ENCODE data around the gene MACROD2. TPM values are rescaled to one million over a fixed set of nuclear protein-coding genes. Genes with fewer than 3 reads are reported as not detected.

MACROD2 gene
- total RNA-seq, 1 experiment from 2014 or later, result 1.6 TPM

DNA sequence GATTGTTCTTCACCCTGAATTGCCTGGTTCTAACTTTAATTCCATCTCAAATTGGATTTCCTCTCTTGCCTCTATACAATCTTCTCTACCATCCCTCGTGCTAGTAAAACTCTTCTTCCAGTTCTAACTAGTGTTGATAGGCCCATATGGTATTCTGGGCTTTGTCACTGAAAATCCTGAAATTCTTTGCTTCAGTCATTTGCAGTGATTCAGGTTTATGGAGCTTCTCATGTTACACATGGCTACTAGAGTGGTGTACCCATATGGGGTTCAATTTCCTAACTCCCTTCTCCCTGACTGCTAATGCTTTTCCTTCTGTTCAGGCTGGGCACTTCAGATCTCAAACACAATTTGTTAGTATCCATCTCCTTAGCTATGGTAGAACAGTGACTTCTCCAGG lies 1621.3 kb downstream of the MACROD2 start:
- H3K36me3 Mint-ChIP-seq (ENCODE audit: insufficient read depth in 1 of 3, low read depth in 3 of 3), result no peaks in the 10 kb centered on the region; a peak in 2 of 7 replicates
- H3K27me3 ChIP-seq (ENCODE audit: insufficient read depth, low read length), result no peaks in the 10 kb centered on the region
- peaks cover 2% of the 10 kb centered on the region; the same call in 1 of the 2 replicates for H3K4me1 ChIP-seq (ENCODE audit: insufficient read depth, low read length)
- H3K27ac ChIP-seq (ENCODE audit: insufficient read length, low read depth, low read length), result no peak overlapping the region
- H4K5ac ChIP-seq (ENCODE audit: insufficient read length, low read depth, low read length), result no peak overlapping the region
- peaks cover 17 to 22% of the 10 kb centered on the region in 2 experiments for H3K4me1 Mint-ChIP-seq
- no peak overlapping the region for H3K4me2 ChIP-seq (ENCODE audit: insufficient read depth, insufficient read length, low read length)
- no peak overlapping the region for H4K8ac ChIP-seq (replicated peaks; ENCODE audit: insufficient read length, low read depth, low read length)
- DNase-seq, result no peak
- no peak overlapping the region for H3K9ac ChIP-seq (ENCODE audit: extremely low read depth, insufficient read length, low read length)
- H3K23ac ChIP-seq (ENCODE audit: insufficient read length, low read depth, low read length), result no peak overlapping the region
- H2AFZ ChIP-seq (ENCODE audit: low read length), result no peak overlapping the region
- no peak overlapping the region for H2BK5ac ChIP-seq (ENCODE audit: insufficient read length, low read length)
- no peak overlapping the region for H2BK15ac ChIP-seq (ENCODE audit: low read depth, low read length)
- no peaks in the 10 kb centered on the region for H3K79me1 ChIP-seq (ENCODE audit: insufficient read depth, low read depth, low read length, poor library complexity, severe bottlenecking)
- no peaks in the 10 kb centered on the region for H3K79me2 ChIP-seq (ENCODE audit: insufficient read depth, low read length)
- no peak overlapping the region for H3K4me3 Mint-ChIP-seq
- no peak overlapping the region for H2BK12ac ChIP-seq (ENCODE audit: insufficient read length, low read depth, low read length)
- no peak overlapping the region for H3T11ph ChIP-seq (ENCODE audit: low read length)
- H3K23me2 ChIP-seq (ENCODE audit: insufficient read length, low read depth, low read length, poor library complexity, severe bottlenecking), result no peaks in the 10 kb centered on the region
- no peaks in the 10 kb centered on the region for H3K9me3 ChIP-seq (ENCODE audit: control insufficient read depth, low read depth, low read length)
- no peak overlapping the region for H3K27ac Mint-ChIP-seq
- H4K91ac ChIP-seq (ENCODE audit: insufficient read length, low read depth, low read length), result no peak overlapping the region
- no peak overlapping the region for H3K4ac ChIP-seq (ENCODE audit: low read depth, low read length)
- H2BK120ac ChIP-seq (ENCODE audit: low read depth, low read length, poor library complexity, severe bottlenecking), result no peak overlapping the region
- H2BK20ac ChIP-seq (ENCODE audit: low read depth, low read length, poor library complexity, severe bottlenecking), result no peak overlapping the region
- no peaks in the 10 kb centered on the region for H4K20me1 ChIP-seq (ENCODE audit: control insufficient read depth, insufficient read depth, insufficient read length)
- H3K56ac ChIP-seq (ENCODE audit: insufficient read length, low read depth, low read length), result no peak overlapping the region
- no CpG with 5 or more reads among the region's 1 CpG for WGBS (ENCODE audit: extremely low coverage, insufficient read length, low lambda C conversion rate)
- TF ChIP-seq, protein P1, sequence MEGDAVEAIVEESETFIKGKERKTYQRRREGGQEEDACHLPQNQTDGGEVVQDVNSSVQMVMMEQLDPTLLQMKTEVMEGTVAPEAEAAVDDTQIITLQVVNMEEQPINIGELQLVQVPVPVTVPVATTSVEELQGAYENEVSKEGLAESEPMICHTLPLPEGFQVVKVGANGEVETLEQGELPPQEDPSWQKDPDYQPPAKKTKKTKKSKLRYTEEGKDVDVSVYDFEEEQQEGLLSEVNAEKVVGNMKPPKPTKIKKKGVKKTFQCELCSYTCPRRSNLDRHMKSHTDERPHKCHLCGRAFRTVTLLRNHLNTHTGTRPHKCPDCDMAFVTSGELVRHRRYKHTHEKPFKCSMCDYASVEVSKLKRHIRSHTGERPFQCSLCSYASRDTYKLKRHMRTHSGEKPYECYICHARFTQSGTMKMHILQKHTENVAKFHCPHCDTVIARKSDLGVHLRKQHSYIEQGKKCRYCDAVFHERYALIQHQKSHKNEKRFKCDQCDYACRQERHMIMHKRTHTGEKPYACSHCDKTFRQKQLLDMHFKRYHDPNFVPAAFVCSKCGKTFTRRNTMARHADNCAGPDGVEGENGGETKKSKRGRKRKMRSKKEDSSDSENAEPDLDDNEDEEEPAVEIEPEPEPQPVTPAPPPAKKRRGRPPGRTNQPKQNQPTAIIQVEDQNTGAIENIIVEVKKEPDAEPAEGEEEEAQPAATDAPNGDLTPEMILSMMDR (conservative IDR thresholded peaks at IDR 0.05), result no peak
- H3K18ac ChIP-seq (ENCODE audit: insufficient read length, low read depth, low read length), result no peak overlapping the region
- no peaks in the 10 kb centered on the region for H3K9me3 Mint-ChIP-seq
- no peak overlapping the region for H2AK5ac ChIP-seq (ENCODE audit: insufficient read length, low read length)
- no peak overlapping the region for H3K14ac ChIP-seq (ENCODE audit: insufficient read depth, low read length)
- no peaks in the 10 kb centered on the region for H3K27me3 Mint-ChIP-seq (ENCODE audit: low read depth)

Measured in H9 (cell line).